Measurements from ENCODE around the gene SHD. TPM values are rescaled to one million over a fixed set of nuclear protein-coding genes. Genes with fewer than 3 reads are reported as not detected.

The SHD gene
- total RNA-seq, 2 experiments from 2014 or later = 0.14 to 0.64 TPM

DNA sequence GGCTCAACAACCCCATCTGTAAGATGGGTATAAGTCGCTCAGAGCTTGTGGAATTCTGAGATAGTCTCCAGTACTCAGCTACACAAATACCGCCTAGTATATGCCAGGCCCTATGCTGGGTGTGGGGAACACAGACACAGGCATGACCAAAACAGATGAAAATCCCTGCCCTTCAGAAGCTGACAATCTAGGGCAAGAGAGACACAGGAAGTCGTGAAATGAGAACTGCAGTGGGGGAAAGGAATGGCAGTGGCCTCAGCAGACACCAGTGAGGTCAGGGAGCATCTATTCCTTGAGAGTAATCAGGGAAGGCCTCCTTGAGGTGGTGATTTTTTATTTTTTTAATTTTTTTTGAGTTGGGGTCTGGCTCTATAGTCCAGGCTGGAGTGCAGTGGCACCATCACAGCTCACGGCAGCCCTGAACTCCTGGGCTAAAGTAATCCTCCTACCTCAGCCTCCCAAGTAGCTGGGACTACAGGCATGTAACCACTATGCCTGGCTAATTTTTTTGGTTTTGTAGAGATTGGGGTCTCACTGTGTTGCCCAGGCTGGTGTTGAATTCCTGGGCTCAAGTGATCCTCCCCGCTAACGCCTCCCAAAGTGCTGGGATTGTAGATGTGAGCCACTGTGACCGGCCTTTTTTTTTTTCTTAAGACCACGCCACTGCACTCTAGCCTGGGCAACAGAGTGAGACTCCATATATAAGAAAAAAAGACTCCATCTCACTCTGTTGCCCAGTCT is 19.9 kb downstream of the SHD start:
- TF ChIP-seq, protein P1, sequence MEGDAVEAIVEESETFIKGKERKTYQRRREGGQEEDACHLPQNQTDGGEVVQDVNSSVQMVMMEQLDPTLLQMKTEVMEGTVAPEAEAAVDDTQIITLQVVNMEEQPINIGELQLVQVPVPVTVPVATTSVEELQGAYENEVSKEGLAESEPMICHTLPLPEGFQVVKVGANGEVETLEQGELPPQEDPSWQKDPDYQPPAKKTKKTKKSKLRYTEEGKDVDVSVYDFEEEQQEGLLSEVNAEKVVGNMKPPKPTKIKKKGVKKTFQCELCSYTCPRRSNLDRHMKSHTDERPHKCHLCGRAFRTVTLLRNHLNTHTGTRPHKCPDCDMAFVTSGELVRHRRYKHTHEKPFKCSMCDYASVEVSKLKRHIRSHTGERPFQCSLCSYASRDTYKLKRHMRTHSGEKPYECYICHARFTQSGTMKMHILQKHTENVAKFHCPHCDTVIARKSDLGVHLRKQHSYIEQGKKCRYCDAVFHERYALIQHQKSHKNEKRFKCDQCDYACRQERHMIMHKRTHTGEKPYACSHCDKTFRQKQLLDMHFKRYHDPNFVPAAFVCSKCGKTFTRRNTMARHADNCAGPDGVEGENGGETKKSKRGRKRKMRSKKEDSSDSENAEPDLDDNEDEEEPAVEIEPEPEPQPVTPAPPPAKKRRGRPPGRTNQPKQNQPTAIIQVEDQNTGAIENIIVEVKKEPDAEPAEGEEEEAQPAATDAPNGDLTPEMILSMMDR (IDR thresholded peaks at IDR 0.05) = no peak
- peaks cover 0 to under 1% of the 10 kb centered on the region in 2 experiments for H3K27me3 ChIP-seq (ENCODE audit: control insufficient read depth in 1 of 2, insufficient read depth in 2 of 2, low read length in 2 of 2)
- ATAC-seq (ENCODE audit: poor library complexity) (no peak), DNase-seq (no peak)
- Mint-ChIP-seq H3K4me3 (no peak overlapping the region), H3K27ac (peak overlapping the region; percentile 74), H3K4me1 (ENCODE audit: low read depth) (peaks cover 40% of the 10 kb centered on the region), H3K9me3 (no peaks in the 10 kb centered on the region), H3K36me3 (ENCODE audit: low read depth) (peaks cover 23% of the 10 kb centered on the region), H3K27me3 (no peaks in the 10 kb centered on the region)
- H3K36me3 ChIP-seq (ENCODE audit: insufficient read depth, low read length) = peaks cover 2% of the 10 kb centered on the region
- peaks cover 42% of the 10 kb centered on the region for H3K4me1 ChIP-seq (ENCODE audit: insufficient read depth, low read length)
- no peak overlapping the region for H3K4me3 ChIP-seq (ENCODE audit: low read length)
- intact Hi-C loops (cut with DNase I, micrococcal nuclease) = no loop called here
- ChIA-PET POLR2A (interaction anchor here (2.0 kb wide), 1 partner anchor 44 kb away, joined by 9 read pairs; the partner anchor contains the start of gene MPND), CTCF (no interaction called here)
- H3K27ac ChIP-seq (ENCODE audit: low read depth in 1 of 2, low read length in 2 of 2) = no peak overlapping the region
- H3K9me3 ChIP-seq (ENCODE audit: control insufficient read depth in 1 of 2, insufficient read depth in 1 of 2, low read length in 2 of 2) = no peaks in the 10 kb centered on the region

DNA sequence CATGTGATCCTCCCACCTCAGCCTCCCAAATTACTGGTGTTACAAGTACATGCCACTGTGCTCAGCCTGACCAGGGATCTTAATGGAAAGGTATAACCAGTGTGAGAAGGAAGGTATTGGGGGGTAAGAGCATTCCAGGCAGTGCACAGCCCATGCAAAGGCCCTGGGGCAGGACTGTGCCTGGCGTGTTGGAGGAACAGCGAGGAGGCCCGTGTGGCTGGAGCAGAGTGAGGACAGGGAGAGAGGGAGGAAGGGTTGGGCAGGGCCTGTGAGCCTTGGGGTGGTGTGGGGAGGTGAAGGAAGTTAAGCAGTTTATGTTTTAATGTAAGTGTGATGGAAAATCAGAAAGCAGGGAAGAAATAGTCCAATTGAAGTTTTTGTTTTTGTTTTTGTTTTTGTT is 21.5 kb downstream of the SHD start:
- Histone ChIP-seq H3K27me3 (ENCODE audit: control insufficient read depth in 1 of 2, insufficient read depth in 2 of 2, low read length in 2 of 2) (peaks cover 0 to 3% of the 10 kb centered on the region in 2 experiments), H3K27ac (ENCODE audit: low read depth in 1 of 2, low read length in 2 of 2) (no peak overlapping the region), H3K4me3 (ENCODE audit: low read length) (no peak overlapping the region), H3K9me3 (ENCODE audit: control insufficient read depth in 1 of 2, insufficient read depth in 1 of 2, low read length in 2 of 2) (no peaks in the 10 kb centered on the region), H3K36me3 (ENCODE audit: insufficient read depth, low read length) (peaks cover 2% of the 10 kb centered on the region), H3K4me1 (ENCODE audit: insufficient read depth, low read length) (peaks cover 49% of the 10 kb centered on the region)
- peak overlapping the region; percentile 84 for H3K27ac Mint-ChIP-seq
- ChIA-PET CTCF (no interaction called here), POLR2A (interaction anchor here (1.3 kb wide), 1 partner anchor 27 kb away, joined by 4 read pairs; no protein-coding TSS in a partner anchor)
- peaks cover 44% of the 10 kb centered on the region for H3K4me1 Mint-ChIP-seq (ENCODE audit: low read depth)
- H3K36me3 Mint-ChIP-seq (ENCODE audit: low read depth) = peaks cover 16% of the 10 kb centered on the region
- H3K4me3 Mint-ChIP-seq = peak overlapping the region; percentile 82
- DNase-seq = no peak
- no peak for ATAC-seq (ENCODE audit: poor library complexity)
- intact Hi-C loops (cut with DNase I, micrococcal nuclease) = loop anchor here in 1 of 2 experiments (5.0 kb wide), 1 partner anchor 42 kb away; the partner anchor contains the start of gene MPND
- H3K27me3 Mint-ChIP-seq = no peaks in the 10 kb centered on the region
- H3K9me3 Mint-ChIP-seq = no peaks in the 10 kb centered on the region
- TF ChIP-seq, protein P1 (IDR thresholded peaks at IDR 0.05) = no peak

DNA sequence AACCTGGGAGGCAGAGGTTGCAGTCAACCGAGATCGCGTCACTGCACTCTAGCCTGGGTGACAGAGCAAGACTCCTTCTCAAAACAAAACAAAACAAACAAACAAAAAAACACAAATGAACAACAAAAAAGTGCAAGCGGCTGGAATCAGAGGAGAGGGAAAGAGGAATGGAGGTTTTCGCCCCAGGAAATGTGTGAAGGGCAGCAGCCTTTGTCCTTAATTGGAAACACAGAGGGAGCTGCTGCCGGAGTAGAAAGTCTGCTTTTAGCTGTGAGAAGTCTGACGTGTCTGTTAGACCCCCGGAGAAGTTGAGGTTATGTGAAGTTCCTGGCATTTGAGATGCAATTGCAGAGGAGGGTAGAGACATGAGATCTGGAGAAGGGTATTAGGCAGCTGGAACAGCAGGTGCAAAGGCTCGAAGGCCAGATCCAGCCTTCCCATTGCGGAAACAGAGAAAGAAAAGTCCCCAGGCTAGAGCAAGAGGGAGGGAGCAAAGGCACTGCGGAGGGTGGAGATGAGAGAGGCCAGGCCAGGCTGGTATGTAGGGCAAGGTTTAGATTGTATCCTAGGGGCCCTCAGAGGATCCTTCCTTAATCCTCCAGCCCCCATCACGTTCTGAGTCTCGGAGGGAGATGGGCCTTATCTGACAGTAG is 22.6 kb downstream of the SHD start:
- Histone ChIP-seq H3K27ac (ENCODE audit: low read depth in 1 of 2, low read length in 2 of 2) (peak overlapping the region; percentile 34 to 47), H3K27me3 (ENCODE audit: control insufficient read depth in 1 of 2, insufficient read depth in 2 of 2, low read length in 2 of 2) (peaks cover 0 to 3% of the 10 kb centered on the region in 2 experiments), H3K36me3 (ENCODE audit: insufficient read depth, low read length) (peaks cover 2% of the 10 kb centered on the region), H3K9me3 (ENCODE audit: control insufficient read depth in 1 of 2, insufficient read depth in 1 of 2, low read length in 2 of 2) (no peaks in the 10 kb centered on the region), H3K4me1 (ENCODE audit: insufficient read depth, low read length) (peaks cover 47% of the 10 kb centered on the region), H3K4me3 (ENCODE audit: low read length) (peak overlapping the region; percentile 57)
- H3K9me3 Mint-ChIP-seq = no peaks in the 10 kb centered on the region
- H3K27ac Mint-ChIP-seq = peak overlapping the region; percentile 88
- ChIA-PET CTCF (interaction anchor here (0.6 kb wide), 1 partner anchor 1851 kb away, joined by 3 read pairs; no protein-coding TSS in a partner anchor), POLR2A (interaction anchor here (1.0 to 3.8 kb wide), 6 partner anchors 26 to 539 kb away, joined by 3 to 32 read pairs (median 6); partner anchors contain the start of genes MPND and YJU2)
- H3K4me1 Mint-ChIP-seq (ENCODE audit: low read depth) = peaks cover 44% of the 10 kb centered on the region
- peak; percentile 11 for ATAC-seq (ENCODE audit: poor library complexity)
- intact Hi-C loops (cut with DNase I, micrococcal nuclease) = loop anchor here (2.0 to 5.0 kb wide), 2 partner anchors 41 kb away; partner anchors contain the start of gene MPND (in 2 of the 2)
- peak in 2 of 14 experiments; percentile 34 to 35 for DNase-seq
- H3K4me3 Mint-ChIP-seq = peak overlapping the region; percentile 91
- no peaks in the 10 kb centered on the region for H3K27me3 Mint-ChIP-seq
- peaks cover 7% of the 10 kb centered on the region for H3K36me3 Mint-ChIP-seq (ENCODE audit: low read depth)
- TF ChIP-seq, protein P1 (IDR thresholded peaks at IDR 0.05) = no peak

Data from CD4-positive, alpha-beta T cell (primary cell).